Natural killer cell (primary cell): ENCODE data around the gene TUBG2. TPM values are rescaled to one million over a fixed set of nuclear protein-coding genes. Genes with fewer than 3 reads are reported as not detected.
"Not testable (repeated sequence)": the region's sequence is repeated elsewhere in the genome, so short reads cannot be mapped to it uniquely, and the experiment has no call there.

ENCODE experiments used
- ATAC-seq, 3 donors: fragments of 150-1000 bp in 2 of 3; fragments of 200-7000 bp in 1 of 3; cut with Tn5 transposase; 1 replicate in 1 of 3; 2 replicates in 2 of 3; pipeline ENCODE4 v1.10.0; 2021; ENCODE audit warnings: mild to moderate bottlenecking in 2 of 3, moderate library complexity in 2 of 3
- DNase-seq, 2 donors: peaks; one replicate each; pipeline versions ENCODE4 v3.0.0 to v3.0.0-alpha.2; 2013 to 2021; ENCODE audit warnings: mixed read lengths in 1 of 2
- H3K27ac ChIP-seq: one replicate; pipeline ENCODE4 v1.5.1; 2013; ENCODE audit warnings: mild to moderate bottlenecking, low read length
- H3K27me3 ChIP-seq: one replicate; pipeline ENCODE4 v1.6.1; 2013; ENCODE audit warnings: low read length; ENCODE audit not compliant: control insufficient read depth, insufficient read depth
- H3K36me3 ChIP-seq: one replicate; pipeline ENCODE4 v1.6.1; 2013; ENCODE audit warnings: low read length; ENCODE audit not compliant: control insufficient read depth, insufficient read depth
- H3K4me1 ChIP-seq: one replicate; pipeline ENCODE4 v1.6.1; 2013; ENCODE audit warnings: low read length; ENCODE audit not compliant: control insufficient read depth, insufficient read depth
- H3K4me3 ChIP-seq: one replicate; pipeline ENCODE4 v1.5.1; 2013; ENCODE audit warnings: low read length
- H3K9me3 ChIP-seq: one replicate; pipeline ENCODE4 v1.6.1; 2013; ENCODE audit warnings: low read length; ENCODE audit not compliant: control insufficient read depth, insufficient read depth
- H3K27ac Mint-ChIP-seq, 2 donors: one replicate each; pipeline ENCODE4 v1.8.0; 2022; ENCODE audit warnings: mild to moderate bottlenecking in 2 of 2, mixed read lengths in 2 of 2, moderate library complexity in 1 of 2
- H3K27me3 Mint-ChIP-seq, 2 donors: one replicate each; pipeline ENCODE4 v1.8.0; 2022; ENCODE audit warnings: low read depth in 2 of 2, mixed read lengths in 2 of 2
- H3K36me3 Mint-ChIP-seq: one replicate; pipeline ENCODE4 v1.8.0; 2022; ENCODE audit warnings: mixed read lengths
- H3K4me1 Mint-ChIP-seq, 2 donors: one replicate each; pipeline ENCODE4 v1.8.0; 2022; ENCODE audit warnings: mixed read lengths in 2 of 2
- H3K4me3 Mint-ChIP-seq: one replicate; pipeline ENCODE4 v1.8.0; 2022; ENCODE audit warnings: mild to moderate bottlenecking, moderate library complexity, mixed read lengths
- H3K9me3 Mint-ChIP-seq, 2 donors: one replicate each; pipeline ENCODE4 v1.8.0; 2022; ENCODE audit warnings: mixed read lengths in 2 of 2
- WGBS: methylation state at CpG from one replicate; pipeline ENCODE4 v1.1.7; 2013; ENCODE audit warnings: missing lambda C conversion rate; ENCODE audit not compliant: insufficient coverage; 5-methylcytosine and 5-hydroxymethylcytosine counted together
- intact Hi-C: fragments of 100-400 bp; cut with micrococcal nuclease; formaldehyde crosslinking; loops from one replicate; pipeline ENCODE4 v1.14.2; 2022
- total RNA-seq, 4 donors: library from RNA; stranded (reverse); fragments of 120-200 nt in 1 of 4; gene quantifications; one replicate each; pipeline versions ENCODE4 v1.2.3 to v1.2.4, GENCODE V29; 2013 to 2022
- TF ChIP-seq, protein P1 (sequence below): fragments of 200-600 bp; IDR thresholded peaks from one replicate; pipeline ENCODE4 v1.8.0; 2022; ENCODE audit warnings: antibody characterized with exemption

The TUBG2 gene
- total RNA-seq = 10 to 100 TPM in 1 of 3 donors, 1 to 10 TPM in 2; 7.8 to 14.2 (median 9.6) TPM
- 4.8 TPM for total RNA-seq (2013)

DNA sequence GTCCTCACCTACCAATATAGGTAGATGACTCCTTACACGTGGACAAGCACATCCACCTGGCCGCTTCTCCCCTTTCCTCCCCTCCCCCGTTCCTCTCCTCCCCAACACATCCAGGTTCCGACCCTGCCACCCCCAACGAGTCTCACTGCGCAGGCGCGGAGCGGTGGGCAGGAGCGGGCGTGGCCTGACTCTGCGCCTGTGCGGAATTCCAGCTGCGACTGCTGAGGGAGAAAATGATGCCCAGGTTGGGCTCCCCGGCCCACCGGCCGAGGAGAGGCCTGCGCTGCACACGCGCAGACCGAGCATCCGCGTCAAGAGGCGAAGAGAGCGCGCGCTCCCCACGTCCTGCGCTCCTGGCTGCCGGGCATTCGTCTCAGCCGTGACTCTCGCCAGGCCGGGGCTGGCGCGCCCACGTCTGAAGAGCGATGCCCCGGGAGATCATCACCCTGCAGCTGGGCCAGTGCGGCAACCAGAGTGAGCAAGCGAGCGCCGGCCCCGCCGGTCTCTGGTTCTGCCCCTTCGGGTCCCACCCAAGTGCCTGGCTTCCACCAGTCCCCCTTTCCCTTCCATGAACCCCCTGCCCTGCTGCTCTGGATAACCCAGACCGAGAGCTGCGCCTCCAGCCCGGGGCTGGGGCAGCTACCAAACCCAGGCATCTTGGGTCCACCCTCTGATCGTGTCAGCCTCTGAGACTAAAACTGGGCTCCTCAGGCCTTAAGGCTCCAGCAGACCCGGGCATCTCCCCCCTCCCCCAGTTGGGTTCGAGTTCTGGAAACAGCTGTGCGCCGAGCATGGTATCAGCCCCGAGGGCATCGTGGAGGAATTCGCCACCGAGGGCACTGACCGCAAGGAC is at the start of gene TUBG2:
Gene TUBG2 (plus strand): TSS at position 206 of the 853 bp plus-strand sequence. CDS start 220 bp downstream, at position 426.
- intact Hi-C loops = no loop called here
- Histone ChIP-seq H3K27me3 (peaks cover under 1% of the 10 kb centered on the region), H3K36me3 (no peaks in the 10 kb centered on the region), H3K27ac (no peak within 1 kb of the TSS), H3K4me3 (peak within 1 kb of the TSS; percentile 72), H3K9me3 (no peaks in the 10 kb centered on the region), H3K4me1 (peaks cover 14% of the 10 kb centered on the region)
- H3K27ac Mint-ChIP-seq = peak within 1 kb of the TSS in 1 of 2 donors; percentile 73
- peaks cover 17 to 21% of the 10 kb centered on the region in 2 donors for H3K4me1 Mint-ChIP-seq
- TF ChIP-seq, protein P1, sequence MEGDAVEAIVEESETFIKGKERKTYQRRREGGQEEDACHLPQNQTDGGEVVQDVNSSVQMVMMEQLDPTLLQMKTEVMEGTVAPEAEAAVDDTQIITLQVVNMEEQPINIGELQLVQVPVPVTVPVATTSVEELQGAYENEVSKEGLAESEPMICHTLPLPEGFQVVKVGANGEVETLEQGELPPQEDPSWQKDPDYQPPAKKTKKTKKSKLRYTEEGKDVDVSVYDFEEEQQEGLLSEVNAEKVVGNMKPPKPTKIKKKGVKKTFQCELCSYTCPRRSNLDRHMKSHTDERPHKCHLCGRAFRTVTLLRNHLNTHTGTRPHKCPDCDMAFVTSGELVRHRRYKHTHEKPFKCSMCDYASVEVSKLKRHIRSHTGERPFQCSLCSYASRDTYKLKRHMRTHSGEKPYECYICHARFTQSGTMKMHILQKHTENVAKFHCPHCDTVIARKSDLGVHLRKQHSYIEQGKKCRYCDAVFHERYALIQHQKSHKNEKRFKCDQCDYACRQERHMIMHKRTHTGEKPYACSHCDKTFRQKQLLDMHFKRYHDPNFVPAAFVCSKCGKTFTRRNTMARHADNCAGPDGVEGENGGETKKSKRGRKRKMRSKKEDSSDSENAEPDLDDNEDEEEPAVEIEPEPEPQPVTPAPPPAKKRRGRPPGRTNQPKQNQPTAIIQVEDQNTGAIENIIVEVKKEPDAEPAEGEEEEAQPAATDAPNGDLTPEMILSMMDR = no peak
- ATAC-seq (peak; percentile 71 to 87 (median 84)), DNase-seq (peak in 1 of 2 donors; percentile 83)
- no peaks in the 10 kb centered on the region for H3K9me3 Mint-ChIP-seq
- WGBS = 8% methylated on average over 59 of the region's 59 CpGs
- H3K4me3 Mint-ChIP-seq = peak within 1 kb of the TSS; percentile 87
- H3K36me3 Mint-ChIP-seq = no peaks in the 10 kb centered on the region
- peaks cover 9 to 14% of the 10 kb centered on the region in 2 donors for H3K27me3 Mint-ChIP-seq

DNA sequence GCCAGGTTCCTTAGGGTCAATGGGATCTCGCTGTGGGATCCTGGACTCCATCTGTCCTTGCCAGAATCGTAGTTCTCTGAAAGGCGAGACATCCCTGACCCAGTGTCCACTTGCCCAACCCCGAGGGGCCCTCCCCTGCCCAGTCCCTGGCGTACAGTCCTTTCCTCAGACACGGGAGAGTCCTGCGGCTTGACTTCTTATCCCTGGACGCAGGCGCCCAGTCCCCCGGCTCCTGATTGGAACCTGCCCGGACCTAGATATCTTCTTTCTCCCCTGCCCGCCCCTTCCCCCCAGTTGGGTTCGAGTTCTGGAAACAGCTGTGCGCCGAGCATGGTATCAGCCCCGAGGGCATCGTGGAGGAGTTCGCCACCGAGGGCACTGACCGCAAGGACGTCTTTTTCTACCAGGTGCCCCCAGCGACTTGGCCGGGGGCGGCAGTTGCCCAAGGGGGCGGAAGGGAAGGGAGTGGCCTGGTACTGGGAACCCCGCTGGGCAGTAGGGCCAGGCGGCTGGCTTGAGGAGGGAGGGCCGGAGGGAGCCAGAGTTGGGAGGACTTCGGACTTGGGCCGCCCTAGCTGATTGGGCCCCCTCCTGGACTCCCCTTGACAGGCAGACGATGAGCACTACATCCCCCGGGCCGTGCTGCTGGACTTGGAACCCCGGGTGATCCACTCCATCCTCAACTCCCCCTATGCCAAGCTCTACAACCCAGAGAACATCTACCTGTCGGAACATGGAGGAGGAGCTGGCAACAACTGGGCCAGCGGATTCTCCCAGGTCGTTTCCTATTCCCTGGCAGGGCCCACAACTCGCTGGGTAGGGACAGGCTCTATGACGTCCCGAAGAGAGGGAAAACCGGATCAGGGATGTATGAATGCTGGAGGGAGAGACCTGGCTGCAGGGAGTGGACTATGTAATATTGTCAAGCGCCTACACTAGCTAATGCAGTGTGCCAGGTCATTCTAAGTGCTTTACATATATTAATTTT is 49.0 kb upstream of the TUBG2 start:
- H3K9me3 Mint-ChIP-seq, DNase-seq, H3K27me3 Mint-ChIP-seq, ATAC-seq, H3K27me3 ChIP-seq, H3K9me3 ChIP-seq, H3K36me3 Mint-ChIP-seq: not testable (repeated sequence)
- Mint-ChIP-seq H3K4me3 (peak overlapping the region; percentile 100), H3K4me1 (peaks cover 36 to 45% of the 10 kb centered on the region in 2 donors), H3K27ac (peak overlapping the region; percentile 96 to 97)
- Histone ChIP-seq H3K36me3 (peaks cover 25% of the 10 kb centered on the region), H3K4me1 (peaks cover 32% of the 10 kb centered on the region), H3K4me3 (peak overlapping the region; percentile 73), H3K27ac (peak overlapping the region; percentile 67)
- 25% methylated on average over 31 of the region's 42 CpGs for WGBS
- intact Hi-C loops = loop anchor here (2.0 to 5.0 kb wide), 4 partner anchors 33 to 221 kb away; partner anchors contain the start of genes MLX, PSMC3IP and STAT3

DNA sequence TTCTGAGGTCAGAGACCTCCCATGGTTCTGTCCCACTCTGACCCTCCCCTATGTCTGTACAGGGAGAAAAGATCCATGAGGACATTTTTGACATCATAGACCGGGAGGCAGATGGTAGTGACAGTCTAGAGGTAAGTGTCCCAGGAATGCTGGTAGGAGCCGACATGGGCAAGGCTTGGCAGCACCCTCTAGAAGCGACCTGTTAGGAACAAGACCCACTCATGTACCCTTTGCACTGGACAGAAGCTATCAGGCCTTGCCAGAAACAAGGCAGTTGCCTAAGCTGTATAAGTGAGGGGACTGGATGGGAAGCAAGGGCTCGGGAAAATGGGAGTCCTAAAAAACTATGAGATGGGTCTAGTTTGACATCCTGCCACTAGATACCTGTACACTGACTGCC is 47.1 kb upstream of the TUBG2 start:
- no peak overlapping the region for H3K4me3 Mint-ChIP-seq
- intact Hi-C loops = no loop called here
- H3K4me1 Mint-ChIP-seq = peaks cover 22 to 27% of the 10 kb centered on the region in 2 donors
- DNase-seq (no peak), ATAC-seq (no peak)
- no peaks in the 10 kb centered on the region for H3K36me3 Mint-ChIP-seq
- H3K27me3 ChIP-seq = no peaks in the 10 kb centered on the region
- H3K4me3 ChIP-seq = no peak overlapping the region
- TF ChIP-seq, protein P1 = no peak
- no peaks in the 10 kb centered on the region for H3K9me3 ChIP-seq
- no peaks in the 10 kb centered on the region for H3K27me3 Mint-ChIP-seq
- no peak overlapping the region for H3K27ac Mint-ChIP-seq
- H3K36me3 ChIP-seq = peaks cover 30% of the 10 kb centered on the region
- 99% methylated on average over 4 of the region's 4 CpGs for WGBS
- no peak overlapping the region for H3K27ac ChIP-seq
- H3K4me1 ChIP-seq = peaks cover 17% of the 10 kb centered on the region
- H3K9me3 Mint-ChIP-seq = no peaks in the 10 kb centered on the region
